BLaER1 (cell line): ENCODE data around the gene DPYSL4.
A peak's percentile ranks its signal among the peaks of the same experiment; 100 is the strongest.

Experiments used
- H3K27ac ChIP-seq: shearing (Covaris generic); formaldehyde crosslinking; 2 replicates; pipeline ENCODE4 v1.8.1; 2022
- H3K27me3 ChIP-seq: shearing (Covaris generic); formaldehyde crosslinking; 2 replicates; pipeline ENCODE4 v1.8.1; 2022
- H3K36me3 ChIP-seq: shearing (Covaris generic); formaldehyde crosslinking; 2 replicates; pipeline ENCODE4 v1.8.1; 2022
- H3K4me1 ChIP-seq: shearing (Covaris generic); formaldehyde crosslinking; 2 replicates; pipeline ENCODE4 v1.8.1; 2022
- H3K4me2 ChIP-seq: shearing (Covaris generic); formaldehyde crosslinking; 2 replicates; pipeline ENCODE4 v1.8.1; 2022
- H3K4me3 ChIP-seq: shearing (Covaris generic); formaldehyde crosslinking; 2 replicates; pipeline ENCODE4 v1.8.1; 2022
- H3K9ac ChIP-seq: shearing (Covaris generic); formaldehyde crosslinking; 2 replicates; pipeline ENCODE4 v1.8.1; 2022
- H3K9me3 ChIP-seq: shearing (Covaris generic); formaldehyde crosslinking; 2 replicates; pipeline ENCODE4 v1.8.1; 2022
- H4K20me1 ChIP-seq: shearing (Covaris generic); formaldehyde crosslinking; 2 replicates; pipeline ENCODE4 v1.8.1; 2022
- Cebpa-rat ChIP-seq: shearing (Covaris generic); IDR thresholded peaks from 2 replicates; pipeline ENCODE4 v1.8.1; 2022

DPYSL4 gene

DNA sequence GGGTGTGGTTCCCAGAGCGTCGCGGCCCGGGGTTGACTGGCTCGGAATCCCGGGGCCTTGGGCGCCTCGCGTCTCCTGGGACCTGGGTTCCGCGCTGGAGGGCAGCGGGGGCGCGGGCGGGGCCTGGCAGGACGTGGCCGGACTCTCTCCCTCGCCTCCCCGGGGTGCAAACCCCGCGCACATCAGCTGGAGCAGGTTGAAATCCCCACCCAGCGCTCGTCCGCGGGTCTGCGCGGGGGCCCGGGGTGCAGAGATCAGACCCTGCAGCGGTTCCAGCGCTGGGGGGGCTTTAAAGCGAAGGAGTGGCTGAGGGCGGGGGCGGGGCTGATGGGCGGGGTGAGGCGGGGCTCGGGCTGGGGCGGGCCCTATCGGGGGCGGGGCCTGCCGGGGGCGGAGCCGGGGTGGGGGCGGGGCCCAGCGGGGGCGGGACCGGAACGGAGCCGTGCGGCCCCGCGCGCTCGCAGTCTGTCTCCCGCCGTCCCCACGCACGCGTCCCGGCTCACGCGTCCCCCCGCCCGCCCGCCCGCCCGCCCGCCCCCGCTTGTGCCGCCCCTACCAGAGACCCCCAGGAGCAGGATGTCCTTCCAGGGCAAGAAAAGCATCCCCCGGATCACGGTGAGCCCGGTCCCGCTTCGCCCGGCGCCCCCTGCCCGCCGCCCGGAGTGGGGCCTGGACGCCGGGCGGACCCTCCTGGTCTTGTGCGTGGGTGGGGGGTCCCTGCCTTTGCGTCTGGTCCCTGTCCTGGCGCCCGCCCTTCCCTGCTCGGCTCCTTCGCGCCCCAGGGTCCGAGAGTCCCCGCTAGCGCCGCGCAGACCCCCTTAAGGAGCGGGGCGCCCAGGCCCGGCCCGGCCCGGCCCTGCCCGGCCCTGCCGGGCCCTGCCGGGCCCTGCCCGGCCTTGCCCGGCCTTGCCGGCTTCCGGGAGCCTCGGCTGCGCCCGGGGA is at the start of gene DPYSL4:
Gene DPYSL4, plus strand, starts transcription at position 461 of the 942 bp plus-strand sequence. Its CDS starts 116 bp downstream, at position 577.
- H3K27ac ChIP-seq, result peak within 1 kb of the TSS; percentile 90
- peak within 1 kb of the TSS; percentile 86 for H3K9ac ChIP-seq
- H3K27me3 ChIP-seq, result peaks cover 11% of the 10 kb centered on the region
- no peak for TF ChIP-seq Cebpa-rat
- H3K4me3 ChIP-seq, result peak within 1 kb of the TSS; percentile 78
- H3K4me1 ChIP-seq, result peaks cover 67% of the 10 kb centered on the region
- H4K20me1 ChIP-seq, result peaks cover 52% of the 10 kb centered on the region
- no peaks in the 10 kb centered on the region for H3K9me3 ChIP-seq
- peaks cover 19% of the 10 kb centered on the region for H3K36me3 ChIP-seq
- peak within 1 kb of the TSS; percentile 91 for H3K4me2 ChIP-seq

DNA sequence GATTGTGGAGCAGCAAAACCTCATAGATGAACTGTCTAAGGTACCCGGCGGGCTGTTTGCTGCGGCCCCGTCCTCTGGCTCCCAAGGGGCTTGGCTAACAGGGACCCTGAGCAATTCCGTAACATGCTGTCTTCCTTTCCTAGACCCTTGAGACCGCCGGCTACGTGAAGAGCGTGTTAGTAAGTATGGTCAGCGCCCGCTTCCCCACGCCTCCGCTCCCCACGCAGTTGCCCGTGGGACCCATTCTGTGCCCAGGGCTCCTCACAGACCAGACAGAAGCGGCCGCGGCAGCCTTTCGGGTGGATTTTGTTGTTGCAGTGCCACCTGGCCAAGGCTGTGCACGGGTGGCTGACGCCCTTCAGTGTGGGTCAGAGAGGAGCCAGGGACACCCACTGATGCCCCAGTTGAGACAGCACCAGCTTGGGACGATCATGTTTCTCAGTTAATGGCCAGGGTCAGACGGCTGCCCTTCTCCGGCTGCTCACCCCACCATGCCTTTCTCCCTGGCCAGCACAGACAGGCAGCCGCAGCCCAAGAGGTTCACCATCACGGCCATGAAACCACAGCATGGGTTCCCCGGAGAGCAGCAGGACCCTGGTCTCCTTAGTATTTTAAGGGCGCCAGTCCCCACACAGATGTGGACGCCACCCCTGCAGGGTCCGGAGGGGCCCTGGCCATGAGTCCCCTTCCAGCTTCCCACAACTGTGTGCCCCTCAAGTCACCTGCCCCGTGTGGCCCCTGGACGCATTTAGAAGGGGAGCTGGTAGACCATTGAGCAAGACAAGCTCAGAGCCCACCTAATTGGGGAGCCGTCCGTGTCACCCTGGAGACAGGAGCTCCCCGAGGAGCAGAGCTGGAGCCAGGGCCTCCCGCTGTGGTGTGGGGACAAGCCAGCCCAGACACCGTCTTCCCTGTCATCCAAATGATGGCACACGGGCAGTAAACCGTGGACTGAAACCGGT is 49.4 kb upstream of the DPYSL4 start:
- Histone ChIP-seq H3K9ac (peak overlapping the region; percentile 10; the same call in 1 of the 2 replicates), H3K9me3 (no peaks in the 10 kb centered on the region), H3K27ac (peak overlapping the region; percentile 23; the same call in 1 of the 2 replicates), H3K4me3 (0 out of 2 replicates have a peak overlapping the region, but pooled peaks have one; percentile 14), H3K4me2 (peak overlapping the region; percentile 83), H3K4me1 (peaks cover 73% of the 10 kb centered on the region), H3K36me3 (no peaks in the 10 kb centered on the region), H4K20me1 (no peaks in the 10 kb centered on the region), H3K27me3 (peaks cover 13% of the 10 kb centered on the region; the same call in 1 of the 2 replicates)
- no peak for TF ChIP-seq Cebpa-rat

DNA sequence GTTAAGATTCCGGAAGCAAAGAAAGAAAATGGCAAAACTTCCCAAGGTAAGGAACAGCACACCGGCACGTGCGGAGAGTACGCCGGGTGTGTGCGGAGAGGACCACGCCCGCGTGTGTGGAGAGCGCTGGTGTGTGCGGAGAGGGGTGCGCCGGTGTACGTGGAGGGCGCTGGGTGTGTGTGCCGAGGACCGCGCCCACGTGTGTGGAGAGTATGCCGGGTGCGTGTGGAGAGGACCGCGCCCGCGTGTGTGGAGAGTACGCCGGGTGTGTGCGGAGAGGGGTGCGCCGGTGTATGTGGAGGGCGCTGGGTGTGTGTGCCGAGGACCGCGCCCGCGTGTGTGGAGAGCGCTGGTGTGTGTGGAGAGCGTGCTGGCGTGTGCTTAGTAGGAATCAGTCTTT is 48.6 kb upstream of the DPYSL4 start:
- H3K4me3 ChIP-seq, result no peak overlapping the region
- H3K4me1 ChIP-seq, result peaks cover 72% of the 10 kb centered on the region
- peaks cover 12% of the 10 kb centered on the region; the same call in 1 of the 2 replicates for H3K27me3 ChIP-seq
- no peaks in the 10 kb centered on the region for H3K36me3 ChIP-seq
- H3K9ac ChIP-seq, result no peak overlapping the region
- TF ChIP-seq Cebpa-rat, result no peak
- H4K20me1 ChIP-seq, result no peaks in the 10 kb centered on the region
- H3K4me2 ChIP-seq, result peak overlapping the region; percentile 83
- H3K27ac ChIP-seq, result no peak overlapping the region
- H3K9me3 ChIP-seq, result no peaks in the 10 kb centered on the region

DNA sequence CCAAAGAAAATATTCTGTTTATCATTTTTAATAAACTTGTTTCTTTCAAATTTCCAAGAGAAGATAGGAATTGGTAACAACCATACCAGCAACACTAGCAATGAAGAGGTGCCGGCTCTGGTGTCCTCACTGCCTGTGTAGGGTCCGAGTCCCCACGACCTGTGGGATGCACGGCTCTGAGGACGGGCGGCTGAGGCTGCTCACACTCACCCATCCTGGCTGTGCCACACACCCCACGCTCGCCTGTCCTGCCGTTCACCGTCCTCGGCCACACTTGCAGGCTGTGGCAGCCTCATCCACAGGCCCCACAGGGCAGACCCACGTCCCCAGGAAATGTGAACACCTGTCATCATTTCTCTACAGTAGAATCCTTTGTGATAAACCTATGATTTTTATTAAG is 48.2 kb upstream of the DPYSL4 start:
- Histone ChIP-seq H3K9me3 (no peaks in the 10 kb centered on the region), H3K4me2 (peak overlapping the region; percentile 83; the same call in 1 of the 2 replicates), H4K20me1 (no peaks in the 10 kb centered on the region), H3K9ac (no peak overlapping the region), H3K4me3 (no peak overlapping the region), H3K27me3 (peaks cover 12% of the 10 kb centered on the region; the same call in 1 of the 2 replicates), H3K36me3 (no peaks in the 10 kb centered on the region), H3K27ac (no peak overlapping the region), H3K4me1 (peaks cover 67% of the 10 kb centered on the region)
- no peak for TF ChIP-seq Cebpa-rat

DNA sequence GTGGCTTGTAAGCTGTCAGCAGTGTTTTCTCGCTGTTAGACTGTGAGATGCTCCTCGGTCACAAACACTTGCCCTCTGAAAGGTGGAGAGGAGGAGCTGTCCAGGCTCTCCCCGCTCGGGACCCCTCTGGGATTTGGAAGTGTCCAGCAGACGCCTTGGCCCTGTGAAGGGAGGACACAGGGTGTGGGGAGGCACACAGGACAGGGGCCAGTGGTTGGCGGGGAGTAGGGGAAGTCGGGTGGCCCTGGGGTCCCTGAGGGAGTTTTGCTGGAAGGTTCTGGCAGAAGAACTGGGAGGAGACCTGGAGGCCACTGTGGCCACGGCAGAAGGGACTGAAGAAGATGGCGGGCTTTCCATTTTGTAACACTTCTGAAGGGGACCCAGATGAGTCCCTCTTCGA is 47.2 kb upstream of the DPYSL4 start:
- no peaks in the 10 kb centered on the region for H4K20me1 ChIP-seq
- no peak overlapping the region for H3K27ac ChIP-seq
- peaks cover 58% of the 10 kb centered on the region for H3K4me1 ChIP-seq
- no peak overlapping the region for H3K4me3 ChIP-seq
- no peak overlapping the region for H3K9ac ChIP-seq
- no peak for TF ChIP-seq Cebpa-rat
- H3K9me3 ChIP-seq, result no peaks in the 10 kb centered on the region
- H3K4me2 ChIP-seq, result peak overlapping the region; percentile 22; the same call in 1 of the 2 replicates
- H3K27me3 ChIP-seq, result peaks cover 18% of the 10 kb centered on the region
- no peaks in the 10 kb centered on the region for H3K36me3 ChIP-seq

DNA sequence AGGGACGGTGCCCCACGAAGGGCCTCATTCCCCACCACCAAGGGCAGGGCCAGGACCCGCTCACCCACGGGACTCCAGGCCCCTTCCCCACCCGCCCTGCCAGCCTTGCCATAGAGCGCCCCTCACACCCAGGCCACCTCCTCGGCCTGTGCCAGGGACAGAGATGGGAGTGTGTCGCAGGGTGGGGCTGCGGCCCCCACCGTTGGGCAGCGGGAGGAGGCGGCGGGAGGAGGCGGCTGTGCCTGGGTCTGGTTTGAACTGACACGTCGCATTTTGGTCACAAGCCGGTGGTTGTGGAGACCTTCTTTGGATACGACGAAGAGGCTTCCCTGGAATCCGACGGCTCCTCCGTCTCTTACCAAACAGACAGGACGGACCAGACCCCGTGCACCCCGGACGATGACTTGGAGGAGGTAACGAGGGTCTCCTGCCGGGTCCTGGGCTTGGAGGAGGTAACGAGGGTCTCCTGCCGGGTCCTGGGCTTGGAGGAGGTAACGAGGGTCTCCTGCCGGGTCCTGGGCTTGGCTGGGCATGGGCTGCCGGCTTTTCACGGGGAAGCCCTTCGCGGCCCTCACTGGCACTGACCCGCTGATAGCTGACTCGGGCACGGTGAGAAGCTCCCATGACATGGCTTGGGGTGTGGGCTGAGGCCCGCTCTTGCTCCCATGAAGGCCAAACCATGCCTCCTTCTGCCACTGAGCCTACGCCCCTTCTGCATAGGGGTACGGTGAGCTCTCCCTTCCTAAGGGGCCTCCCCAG is 46.4 kb upstream of the DPYSL4 start:
- Histone ChIP-seq H3K4me2 (no peak overlapping the region), H4K20me1 (no peaks in the 10 kb centered on the region), H3K27ac (no peak overlapping the region), H3K4me3 (no peak overlapping the region), H3K9me3 (no peaks in the 10 kb centered on the region), H3K27me3 (peaks cover 18% of the 10 kb centered on the region), H3K4me1 (peaks cover 51% of the 10 kb centered on the region), H3K36me3 (no peaks in the 10 kb centered on the region), H3K9ac (no peak overlapping the region)
- no peak for TF ChIP-seq Cebpa-rat

DNA sequence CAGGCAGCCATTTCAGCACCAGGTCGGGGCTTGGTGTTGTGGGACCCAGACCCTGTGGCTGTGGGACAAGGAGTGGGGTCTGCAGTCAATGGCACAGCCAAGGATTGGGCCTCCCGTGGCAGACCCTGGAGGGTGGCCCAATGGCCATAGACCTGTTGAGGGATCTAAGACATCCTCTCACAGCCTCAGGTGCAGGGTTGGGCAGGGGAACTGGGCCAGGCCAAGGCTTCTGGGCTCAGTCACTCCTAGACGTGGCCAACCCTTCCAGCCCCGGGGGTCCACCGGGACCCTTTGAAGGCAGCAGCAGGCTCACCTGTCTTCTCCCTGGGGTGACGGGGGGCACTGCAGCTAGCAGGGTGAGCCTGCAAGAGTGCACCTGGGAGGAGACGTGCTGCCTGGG is 45.7 kb upstream of the DPYSL4 start:
- Histone ChIP-seq H3K4me3 (no peak overlapping the region), H3K9ac (no peak overlapping the region), H4K20me1 (no peaks in the 10 kb centered on the region), H3K4me2 (no peak overlapping the region), H3K27ac (no peak overlapping the region), H3K9me3 (no peaks in the 10 kb centered on the region), H3K27me3 (peaks cover 18% of the 10 kb centered on the region), H3K4me1 (peaks cover 50% of the 10 kb centered on the region), H3K36me3 (no peaks in the 10 kb centered on the region)
- TF ChIP-seq Cebpa-rat, result no peak

DNA sequence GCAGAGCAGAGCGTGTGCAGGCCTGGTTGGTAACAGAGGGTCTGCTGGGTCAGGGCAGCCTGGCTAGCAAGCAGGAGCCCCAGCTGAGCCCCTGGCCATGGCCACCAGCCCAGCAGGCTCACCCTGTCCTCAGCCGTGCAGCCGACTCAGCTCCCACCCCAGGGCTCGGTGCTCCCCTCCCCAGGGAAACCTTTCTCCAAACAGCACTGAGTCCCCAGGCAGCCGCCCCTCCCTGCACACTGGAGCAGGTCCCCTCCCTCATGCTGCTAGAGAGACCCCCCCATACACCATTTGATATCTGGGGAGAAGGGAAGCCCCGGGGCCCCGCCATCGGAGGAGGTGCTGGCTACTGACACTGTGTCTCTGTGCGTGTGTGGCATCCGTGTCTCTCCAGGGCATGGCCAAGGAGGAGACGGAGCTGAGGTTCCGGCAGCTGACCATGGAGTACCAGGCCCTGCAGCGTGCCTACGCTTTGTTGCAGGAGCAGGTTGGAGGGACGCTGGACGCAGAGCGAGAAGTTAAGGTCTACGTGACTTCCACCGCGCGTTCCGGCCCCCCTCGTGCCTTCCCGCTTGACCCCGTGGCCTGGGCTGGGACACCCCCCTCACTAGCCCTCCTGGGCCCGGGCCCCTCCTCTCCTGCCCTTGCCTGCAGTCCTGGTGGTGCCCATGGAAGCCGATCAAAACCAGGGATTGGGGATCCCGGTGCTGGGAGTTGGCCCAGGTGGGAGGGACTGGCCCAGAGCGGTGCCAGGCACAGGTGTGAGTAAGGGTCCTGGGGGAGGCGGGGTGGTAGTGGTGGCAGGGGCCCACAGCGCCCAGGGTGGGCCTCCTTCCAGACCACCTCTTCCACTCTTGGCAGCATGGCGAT is 45.0 kb upstream of the DPYSL4 start:
- H3K27me3 ChIP-seq, result peaks cover 18% of the 10 kb centered on the region
- H3K4me3 ChIP-seq, result no peak overlapping the region

More for the DNA sequence above, 45.0 kb upstream of the DPYSL4 start:
- Histone ChIP-seq H4K20me1 (no peaks in the 10 kb centered on the region), H3K4me2 (no peak overlapping the region), H3K4me1 (peaks cover 50% of the 10 kb centered on the region), H3K9ac (no peak overlapping the region), H3K9me3 (no peaks in the 10 kb centered on the region), H3K36me3 (no peaks in the 10 kb centered on the region), H3K27ac (no peak overlapping the region)
- TF ChIP-seq Cebpa-rat, result no peak
